Vagina (tissue), 2 donors: ENCODE measurements around the gene CENPQ. TPM values are rescaled to one million over a fixed set of nuclear protein-coding genes. Genes with fewer than 3 reads are reported as not detected.

Experiments
- DNase-seq, 2 donors: peaks; one replicate each; pipeline ENCODE4 v3.0.0-alpha.2; 2017; ENCODE audit errors: extremely low spot score in 2 of 2
- H3K27ac ChIP-seq: fragments of 200-600 bp; sonication (generic); one replicate; pipeline ENCODE4 v1.5.1; 2019
- H3K27me3 ChIP-seq: fragments of 200-600 bp; sonication (generic); one replicate; pipeline ENCODE4 v1.5.1; 2019
- H3K36me3 ChIP-seq, 2 donors: fragments of 200-600 bp; sonication (generic); one replicate each; pipeline ENCODE4 v1.5.1; 2017 to 2019
- H3K4me1 ChIP-seq: fragments of 200-600 bp; sonication (generic); one replicate; pipeline ENCODE4 v1.5.1; 2019
- H3K4me3 ChIP-seq, 2 donors: fragments of 200-600 bp; sonication (generic); 1 replicate in 1 of 2; 2 replicates in 1 of 2; pipeline ENCODE4 v1.5.1; 2016 to 2019
- H3K9me3 ChIP-seq: fragments of 200-600 bp; sonication (generic); one replicate; pipeline ENCODE4 v1.5.1; 2019
- POLR2A ChIP-seq, 2 donors: fragments of 450-650 bp; IDR thresholded peaks; one replicate each; pipeline ENCODE4 v1.6.1; 2017; ENCODE audit warnings: antibody characterized with exemption in 2 of 2, mild to moderate bottlenecking in 2 of 2, moderate library complexity in 2 of 2
- POLR2AphosphoS5 ChIP-seq, 2 donors: sonication (generic); formaldehyde crosslinking; IDR thresholded peaks; one replicate each; pipeline ENCODE4 v1.9.0; 2017; ENCODE audit warnings: antibody characterized with exemption in 2 of 2, mild to moderate bottlenecking in 2 of 2, low read depth in 1 of 2; ENCODE audit not compliant: insufficient read depth in 1 of 2
- intact Hi-C: fragments of 100-400 bp; cut with DNase I; formaldehyde crosslinking; loops from one replicate; pipeline ENCODE4 v1.15.1; 2023
- total RNA-seq: library from RNA; depleted of rRNA; stranded (reverse); fragments of >200 nt; gene quantifications from one replicate; pipeline ENCODE4 v1.2.3, GENCODE V29; 2016
- TF ChIP-seq, protein P1 (sequence below), 3 experiments: fragments of 450-650 bp in 2 of 3; fragments of 200-600 bp in 1 of 3; sonication (generic) in 1 of 3; IDR thresholded peaks; one replicate each; pipeline ENCODE4 v1.5.1; 2017 to 2019; ENCODE audit warnings: antibody characterized with exemption in 3 of 3, mild to moderate bottlenecking in 2 of 3, moderate library complexity in 2 of 3

The CENPQ gene
- total RNA-seq, 1 donor from 2014 or later = 1.7 TPM

GRCh38 chr6:49514571-49515484, 51.7 kb downstream of the CENPQ start:
- Histone ChIP-seq H3K27me3 (no peaks in the 10 kb centered on the region), H3K36me3 (no peaks in the 10 kb centered on the region), H3K9me3 (no peaks in the 10 kb centered on the region), H3K4me1 (no peaks in the 10 kb centered on the region), H3K4me3 (no peak overlapping the region), H3K27ac (no peak overlapping the region)
- intact Hi-C loops = no loop called here
- no peak for TF ChIP-seq POLR2A (IDR thresholded peaks at IDR 0.05)
- TF ChIP-seq, protein P1, sequence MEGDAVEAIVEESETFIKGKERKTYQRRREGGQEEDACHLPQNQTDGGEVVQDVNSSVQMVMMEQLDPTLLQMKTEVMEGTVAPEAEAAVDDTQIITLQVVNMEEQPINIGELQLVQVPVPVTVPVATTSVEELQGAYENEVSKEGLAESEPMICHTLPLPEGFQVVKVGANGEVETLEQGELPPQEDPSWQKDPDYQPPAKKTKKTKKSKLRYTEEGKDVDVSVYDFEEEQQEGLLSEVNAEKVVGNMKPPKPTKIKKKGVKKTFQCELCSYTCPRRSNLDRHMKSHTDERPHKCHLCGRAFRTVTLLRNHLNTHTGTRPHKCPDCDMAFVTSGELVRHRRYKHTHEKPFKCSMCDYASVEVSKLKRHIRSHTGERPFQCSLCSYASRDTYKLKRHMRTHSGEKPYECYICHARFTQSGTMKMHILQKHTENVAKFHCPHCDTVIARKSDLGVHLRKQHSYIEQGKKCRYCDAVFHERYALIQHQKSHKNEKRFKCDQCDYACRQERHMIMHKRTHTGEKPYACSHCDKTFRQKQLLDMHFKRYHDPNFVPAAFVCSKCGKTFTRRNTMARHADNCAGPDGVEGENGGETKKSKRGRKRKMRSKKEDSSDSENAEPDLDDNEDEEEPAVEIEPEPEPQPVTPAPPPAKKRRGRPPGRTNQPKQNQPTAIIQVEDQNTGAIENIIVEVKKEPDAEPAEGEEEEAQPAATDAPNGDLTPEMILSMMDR (IDR thresholded peaks at IDR 0.05) = no peak
- no peak for TF ChIP-seq POLR2AphosphoS5 (IDR thresholded peaks at IDR 0.05; ENCODE audit: insufficient read depth in 1 of 2, low read depth in 1 of 2)
- DNase-seq = no peak

GRCh38 chr6:49515485-49516146, 52.4 kb downstream of the CENPQ start:
- Histone ChIP-seq H3K9me3 (no peaks in the 10 kb centered on the region), H3K27me3 (no peaks in the 10 kb centered on the region), H3K36me3 (no peaks in the 10 kb centered on the region), H3K4me3 (no peak overlapping the region), H3K27ac (no peak overlapping the region), H3K4me1 (no peaks in the 10 kb centered on the region)
- intact Hi-C loops = no loop called here
- TF ChIP-seq, protein P1 (IDR thresholded peaks at IDR 0.05) = no peak
- TF ChIP-seq POLR2AphosphoS5 (IDR thresholded peaks at IDR 0.05; ENCODE audit: insufficient read depth in 1 of 2, low read depth in 1 of 2) (no peak), POLR2A (IDR thresholded peaks at IDR 0.05) (no peak)
- DNase-seq = no peak

DNA sequence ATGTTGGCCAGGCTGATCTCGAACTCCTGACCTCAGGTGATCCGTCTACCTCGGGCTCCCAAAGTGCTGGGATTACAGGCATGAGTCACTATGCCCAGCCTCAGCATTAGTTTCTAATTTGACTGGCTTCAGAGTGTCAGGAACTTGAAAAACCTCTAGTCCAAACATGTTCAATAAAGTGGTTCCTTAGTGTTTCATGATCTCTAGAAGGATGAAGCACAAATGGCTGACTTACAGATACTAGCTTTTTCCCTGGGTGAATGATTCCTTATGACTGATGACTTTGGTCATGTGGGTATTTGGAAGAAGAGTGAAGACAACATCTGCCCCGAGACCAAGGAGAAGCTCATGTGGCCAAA, 53.0 kb downstream of the CENPQ start:
- Histone ChIP-seq H3K4me3 (no peak overlapping the region), H3K36me3 (no peaks in the 10 kb centered on the region), H3K27ac (no peak overlapping the region), H3K27me3 (no peaks in the 10 kb centered on the region), H3K9me3 (no peaks in the 10 kb centered on the region), H3K4me1 (no peaks in the 10 kb centered on the region)
- TF ChIP-seq POLR2A (IDR thresholded peaks at IDR 0.05) (no peak), POLR2AphosphoS5 (IDR thresholded peaks at IDR 0.05; ENCODE audit: insufficient read depth in 1 of 2, low read depth in 1 of 2) (no peak)
- TF ChIP-seq, protein P1 (IDR thresholded peaks at IDR 0.05) = no peak
- intact Hi-C loops = no loop called here
- no peak for DNase-seq

GRCh38 chr6:49517919-49518318, 54.7 kb downstream of the CENPQ start:
- DNase-seq = no peak
- Histone ChIP-seq H3K9me3 (no peaks in the 10 kb centered on the region), H3K27me3 (no peaks in the 10 kb centered on the region), H3K27ac (no peak overlapping the region), H3K36me3 (no peaks in the 10 kb centered on the region), H3K4me1 (no peaks in the 10 kb centered on the region), H3K4me3 (no peak overlapping the region)
- TF ChIP-seq, protein P1 (IDR thresholded peaks at IDR 0.05) = no peak
- TF ChIP-seq POLR2A (IDR thresholded peaks at IDR 0.05) = no peak
- no peak for TF ChIP-seq POLR2AphosphoS5 (IDR thresholded peaks at IDR 0.05; ENCODE audit: insufficient read depth in 1 of 2, low read depth in 1 of 2)
- intact Hi-C loops = no loop called here

DNA sequence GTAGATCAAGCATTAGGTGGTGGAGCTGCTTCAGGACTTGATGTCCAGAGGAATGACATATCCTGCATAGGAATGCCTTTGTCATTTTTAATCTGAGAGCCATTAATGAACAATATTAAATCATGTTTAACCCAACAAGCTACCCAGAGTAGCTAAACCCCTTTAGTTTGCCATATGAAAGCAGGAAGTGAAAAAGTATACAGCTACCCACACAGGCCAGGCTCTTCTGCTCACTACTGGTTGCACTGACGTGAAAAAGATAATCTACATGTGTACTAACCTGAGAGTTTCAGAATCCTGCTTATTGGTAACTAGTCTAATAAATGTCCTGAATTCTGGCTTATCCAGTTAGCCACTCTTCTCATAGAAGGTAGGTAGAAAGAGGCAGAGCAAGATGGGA, 56.5 kb downstream of the CENPQ start:
- no peaks in the 10 kb centered on the region for H3K36me3 ChIP-seq
- intact Hi-C loops = no loop called here
- TF ChIP-seq POLR2A (IDR thresholded peaks at IDR 0.05) (no peak), POLR2AphosphoS5 (IDR thresholded peaks at IDR 0.05; ENCODE audit: insufficient read depth in 1 of 2, low read depth in 1 of 2) (no peak)
- TF ChIP-seq, protein P1 (IDR thresholded peaks at IDR 0.05) = no peak

More for the DNA sequence above, 56.5 kb downstream of the CENPQ start:
- no peaks in the 10 kb centered on the region for H3K27me3 ChIP-seq
- no peaks in the 10 kb centered on the region for H3K4me1 ChIP-seq
- H3K9me3 ChIP-seq = no peaks in the 10 kb centered on the region
- no peak overlapping the region for H3K4me3 ChIP-seq
- H3K27ac ChIP-seq = no peak overlapping the region
- no peak for DNase-seq
